GM23338 (cell line): ENCODE measurements around the gene AOC1. TPM values are rescaled to one million over a fixed set of nuclear protein-coding genes. Genes with fewer than 3 reads are reported as not detected.

Source experiments
- ATAC-seq: fragments of 200-7000 bp; cut with Tn5 transposase; 3 replicates; pipeline ENCODE4 v1.9.1; 2020
- DNase-seq: peaks from one replicate; pipeline ENCODE4 v3.0.0-alpha.2; 2015; ENCODE audit warnings: low spot score
- H2AFZ ChIP-seq: fragments of 200-600 bp; sonication (generic); 2 replicates; pipeline ENCODE4 v1.8.0; 2016; ENCODE audit warnings: antibody characterized with exemption, mild to moderate bottlenecking, moderate library complexity
- H3F3A ChIP-seq: fragments of 200-600 bp; sonication (generic); replicated peaks from 2 replicates; pipeline ENCODE4 v1.8.0; 2017; ENCODE audit warnings: antibody characterized with exemption, mixed run types, low read depth
- H3K27ac ChIP-seq: fragments of 200-600 bp; sonication (generic); 2 replicates; pipeline ENCODE4 v1.6.1; 2016; ENCODE audit warnings: low read depth
- H3K27me3 ChIP-seq: fragments of 200-600 bp; sonication (generic); 2 replicates; pipeline ENCODE4 v1.8.0; 2016; ENCODE audit warnings: mild to moderate bottlenecking, mixed run types, moderate library complexity; ENCODE audit not compliant: insufficient read depth
- H3K36me3 ChIP-seq: fragments of 200-600 bp; sonication (generic); 2 replicates; pipeline ENCODE4 v1.8.0; 2016; ENCODE audit warnings: mild to moderate bottlenecking; ENCODE audit not compliant: insufficient read depth
- H3K4me1 ChIP-seq: fragments of 200-600 bp; sonication (generic); 2 replicates; pipeline ENCODE4 v1.8.0; 2016; ENCODE audit warnings: mild to moderate bottlenecking, moderate library complexity; ENCODE audit not compliant: insufficient read depth
- H3K4me2 ChIP-seq: fragments of 200-600 bp; sonication (generic); 2 replicates; pipeline ENCODE4 v1.7.1; 2017; ENCODE audit warnings: mixed run types
- H3K4me3 ChIP-seq: fragments of 200-600 bp; sonication (generic); 2 replicates; pipeline ENCODE4 v1.6.1; 2016; ENCODE audit warnings: mixed run types
- H3K79me2 ChIP-seq: fragments of 200-600 bp; sonication (generic); replicated peaks from 2 replicates; pipeline ENCODE4 v1.8.0; 2017; ENCODE audit warnings: mild to moderate bottlenecking; ENCODE audit not compliant: insufficient read depth
- H3K9me2 ChIP-seq: fragments of 200-600 bp; sonication (generic); 2 replicates; pipeline ENCODE4 v1.8.0; 2017; ENCODE audit not compliant: insufficient read depth
- H4K20me1 ChIP-seq: fragments of 200-600 bp; sonication (generic); replicated peaks from 2 replicates; pipeline ENCODE4 v1.8.0; 2017; ENCODE audit warnings: mild to moderate bottlenecking; ENCODE audit not compliant: insufficient read depth
- H3K27ac Mint-ChIP-seq: 2 replicates; pipeline ENCODE4 v1.8.0; 2020; ENCODE audit warnings: inconsistent platforms, mild to moderate bottlenecking, moderate library complexity, mixed read lengths
- H3K27me3 Mint-ChIP-seq: 3 replicates; pipeline ENCODE4 v1.8.0; 2022; ENCODE audit warnings: low read depth, mild to moderate bottlenecking, moderate library complexity, mixed read lengths, inconsistent platforms; ENCODE audit not compliant: insufficient read depth, poor library complexity
- H3K36me3 Mint-ChIP-seq: 3 replicates; pipeline ENCODE4 v1.8.0; 2021; ENCODE audit warnings: low read depth, mild to moderate bottlenecking, inconsistent platforms, moderate library complexity, mixed read lengths
- H3K4me1 Mint-ChIP-seq: 3 replicates; pipeline ENCODE4 v1.8.0; 2020; ENCODE audit warnings: mild to moderate bottlenecking, inconsistent platforms, mixed read lengths
- H3K4me3 Mint-ChIP-seq: 3 replicates; pipeline ENCODE4 v1.8.0; 2021; ENCODE audit warnings: moderate library complexity, mild to moderate bottlenecking, inconsistent platforms, mixed read lengths
- H3K9me3 Mint-ChIP-seq: 3 replicates; pipeline ENCODE4 v1.8.0; 2020; ENCODE audit warnings: moderate library complexity, mild to moderate bottlenecking, inconsistent platforms, mixed read lengths
- CREB1 ChIP-seq: fragments of 250-450 bp; sonication (Bioruptor Pico); IDR thresholded peaks from 2 replicates; pipeline ENCODE4 v1.5.0; 2020; ENCODE audit warnings: low read depth, mild to moderate bottlenecking, moderate library complexity
- EZH2phosphoT487 ChIP-seq: fragments of 200-600 bp; sonication (generic); IDR thresholded peaks from one replicate; pipeline ENCODE4 v1.8.1; 2018; ENCODE audit warnings: antibody characterized with exemption; ENCODE audit not compliant: unreplicated experiment
- JUNB ChIP-seq: IDR thresholded peaks from one replicate; pipeline ENCODE4 v1.6.1; 2016; ENCODE audit warnings: antibody characterized with exemption; ENCODE audit not compliant: unreplicated experiment
- NANOG ChIP-seq: IDR thresholded peaks from 2 replicates; pipeline ENCODE4 v1.6.1; 2016; ENCODE audit warnings: antibody characterized with exemption, borderline replicate concordance
- POLR2AphosphoS5 ChIP-seq: IDR thresholded peaks from 2 replicates; pipeline ENCODE4 v1.6.1; 2016; ENCODE audit warnings: antibody characterized with exemption, low read depth
- STAT1 ChIP-seq: IDR thresholded peaks from one replicate; pipeline ENCODE4 v1.6.1; 2016; ENCODE audit warnings: antibody characterized with exemption; ENCODE audit not compliant: unreplicated experiment
- ZNF114 ChIP-seq: fragments of 250-450 bp; sonication (Bioruptor Pico); IDR thresholded peaks from 2 replicates; pipeline ENCODE4 v1.5.0; 2020; ENCODE audit warnings: mild to moderate bottlenecking, moderate library complexity
- ZNF331 ChIP-seq: fragments of 250-450 bp; sonication (Bioruptor Pico); IDR thresholded peaks from 2 replicates; pipeline ENCODE4 v1.5.0; 2020; ENCODE audit warnings: low read depth, mild to moderate bottlenecking, moderate library complexity
- polyA plus RNA-seq: library from polyadenylated mRNA; unstranded; fragments of >200 nt; fragmentation: Nextera tagmentation; extraction: Ambion mirVana; gene quantifications from 2 replicates; pipeline ENCODE4 v1.2.1, GENCODE V29; 2016
- total RNA-seq: library from RNA; depleted of rRNA; stranded (reverse); fragments of >200 nt; shearing (Covaris generic); gene quantifications from 2 replicates; pipeline ENCODE4 v1.2.3, GENCODE V29; 2014
- TF ChIP-seq, protein P1 (sequence below), 2 experiments: fragments of 200-600 bp in 1 of 2; sonication (generic) in 1 of 2; conservative IDR thresholded peaks; 2 replicates each; pipeline versions ENCODE4 v1.5.1 to v1.6.1; 2016 to 2017; ENCODE audit warnings: antibody characterized with exemption in 2 of 2, low read depth in 2 of 2, mild to moderate bottlenecking in 2 of 2, moderate library complexity in 1 of 2
- TF ChIP-seq, protein P2 (sequence below): IDR thresholded peaks from one replicate; pipeline ENCODE4 v1.6.1; 2018; ENCODE audit warnings: antibody characterized with exemption; ENCODE audit not compliant: unreplicated experiment
- TF ChIP-seq, protein P3 (sequence below): IDR thresholded peaks from 2 replicates; pipeline ENCODE4 v1.6.1; 2016; ENCODE audit warnings: antibody characterized with exemption

The AOC1 gene
- total and polyA plus RNA-seq, 2 experiments from 2014 or later = not detected

DNA sequence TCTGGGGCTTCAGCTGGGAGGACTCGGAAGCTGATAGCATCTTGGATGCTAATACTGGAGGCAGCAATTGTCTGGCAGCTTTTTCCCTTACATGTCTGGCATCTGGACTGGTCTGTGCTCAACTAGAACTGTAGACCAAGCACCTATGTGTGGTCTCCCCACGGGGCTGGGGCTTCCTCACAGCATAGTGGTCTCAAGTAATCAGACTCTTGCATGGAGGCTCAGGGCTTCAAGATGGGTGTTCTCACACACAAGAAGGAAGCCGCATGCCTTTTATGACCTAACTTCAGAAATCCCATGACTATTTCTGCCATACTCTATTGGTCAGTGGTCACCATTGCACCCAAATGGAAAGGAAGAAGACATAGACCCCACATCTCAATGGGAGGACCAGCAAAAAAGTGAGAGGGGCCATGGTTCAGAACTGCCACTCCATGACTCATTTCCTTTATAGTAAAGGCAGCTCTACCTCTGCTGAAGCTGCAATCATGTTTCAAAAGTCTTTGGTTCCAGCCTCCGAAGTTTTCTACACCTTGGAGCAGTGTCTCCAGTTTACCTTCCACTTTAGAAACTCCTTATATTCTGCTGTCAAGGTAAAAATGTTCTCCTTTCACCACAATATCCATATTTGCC is 14.7 kb downstream of the AOC1 start (continued):
- TF ChIP-seq, protein P1, sequence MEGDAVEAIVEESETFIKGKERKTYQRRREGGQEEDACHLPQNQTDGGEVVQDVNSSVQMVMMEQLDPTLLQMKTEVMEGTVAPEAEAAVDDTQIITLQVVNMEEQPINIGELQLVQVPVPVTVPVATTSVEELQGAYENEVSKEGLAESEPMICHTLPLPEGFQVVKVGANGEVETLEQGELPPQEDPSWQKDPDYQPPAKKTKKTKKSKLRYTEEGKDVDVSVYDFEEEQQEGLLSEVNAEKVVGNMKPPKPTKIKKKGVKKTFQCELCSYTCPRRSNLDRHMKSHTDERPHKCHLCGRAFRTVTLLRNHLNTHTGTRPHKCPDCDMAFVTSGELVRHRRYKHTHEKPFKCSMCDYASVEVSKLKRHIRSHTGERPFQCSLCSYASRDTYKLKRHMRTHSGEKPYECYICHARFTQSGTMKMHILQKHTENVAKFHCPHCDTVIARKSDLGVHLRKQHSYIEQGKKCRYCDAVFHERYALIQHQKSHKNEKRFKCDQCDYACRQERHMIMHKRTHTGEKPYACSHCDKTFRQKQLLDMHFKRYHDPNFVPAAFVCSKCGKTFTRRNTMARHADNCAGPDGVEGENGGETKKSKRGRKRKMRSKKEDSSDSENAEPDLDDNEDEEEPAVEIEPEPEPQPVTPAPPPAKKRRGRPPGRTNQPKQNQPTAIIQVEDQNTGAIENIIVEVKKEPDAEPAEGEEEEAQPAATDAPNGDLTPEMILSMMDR (conservative IDR thresholded peaks at IDR 0.05; ENCODE audit: low read depth in 2 of 2) = no peak
- TF ChIP-seq ZNF114 (CRISPR knock-in tag) (no peak), NANOG (no peak), EZH2phosphoT487 (no peak), JUNB (no peak), POLR2AphosphoS5 (no peak)

DNA sequence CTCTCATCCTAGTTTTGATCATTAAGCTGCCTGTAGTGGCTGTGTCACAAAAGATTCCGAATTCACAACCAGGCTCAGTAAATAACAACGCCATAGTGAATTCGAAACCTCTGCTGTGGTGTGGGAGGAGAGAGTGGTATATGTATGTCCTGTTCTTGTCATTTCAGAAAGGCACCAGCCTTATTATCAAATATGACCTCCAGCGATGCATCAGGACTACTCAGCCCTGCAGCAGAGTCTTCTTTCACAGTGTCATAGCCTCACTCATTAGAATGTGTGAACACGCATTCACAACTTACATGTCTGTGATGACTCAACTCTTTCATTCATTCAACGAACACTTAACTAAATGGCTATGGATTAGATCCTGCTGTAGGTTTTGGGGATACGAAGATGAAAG is 15.3 kb downstream of the AOC1 start:
- no peaks in the 10 kb centered on the region for H3K79me2 ChIP-seq
- H3K4me2 ChIP-seq = no peak overlapping the region
- no peak overlapping the region for H3K27ac ChIP-seq
- H3K36me3 ChIP-seq = no peaks in the 10 kb centered on the region
- Mint-ChIP-seq H3K27me3 (peaks cover 2% of the 10 kb centered on the region), H3K4me1 (no peaks in the 10 kb centered on the region), H3K9me3 (no peaks in the 10 kb centered on the region; the same call in 2 of the 3 replicates), H3K36me3 (no peaks in the 10 kb centered on the region), H3K27ac (no peak overlapping the region), H3K4me3 (no peak overlapping the region)
- no peaks in the 10 kb centered on the region for H3K27me3 ChIP-seq
- no peak overlapping the region for H2AFZ ChIP-seq
- DNase-seq (no peak), ATAC-seq (no peak)
- H3K9me2 ChIP-seq = no peaks in the 10 kb centered on the region
- no peaks in the 10 kb centered on the region for H3K4me1 ChIP-seq
- H3K4me3 ChIP-seq = no peak overlapping the region
- no peaks in the 10 kb centered on the region for H4K20me1 ChIP-seq
- no peaks in the 10 kb centered on the region for H3F3A ChIP-seq
- no peak for TF ChIP-seq CREB1 (CRISPR knock-in tag)
- TF ChIP-seq, protein P1 (conservative IDR thresholded peaks at IDR 0.05; ENCODE audit: low read depth in 2 of 2) = no peak
- no peak for TF ChIP-seq POLR2AphosphoS5
- TF ChIP-seq ZNF331 = no peak
- no peak for TF ChIP-seq ZNF114 (CRISPR knock-in tag)
- no peak for TF ChIP-seq STAT1
- TF ChIP-seq, protein P2, sequence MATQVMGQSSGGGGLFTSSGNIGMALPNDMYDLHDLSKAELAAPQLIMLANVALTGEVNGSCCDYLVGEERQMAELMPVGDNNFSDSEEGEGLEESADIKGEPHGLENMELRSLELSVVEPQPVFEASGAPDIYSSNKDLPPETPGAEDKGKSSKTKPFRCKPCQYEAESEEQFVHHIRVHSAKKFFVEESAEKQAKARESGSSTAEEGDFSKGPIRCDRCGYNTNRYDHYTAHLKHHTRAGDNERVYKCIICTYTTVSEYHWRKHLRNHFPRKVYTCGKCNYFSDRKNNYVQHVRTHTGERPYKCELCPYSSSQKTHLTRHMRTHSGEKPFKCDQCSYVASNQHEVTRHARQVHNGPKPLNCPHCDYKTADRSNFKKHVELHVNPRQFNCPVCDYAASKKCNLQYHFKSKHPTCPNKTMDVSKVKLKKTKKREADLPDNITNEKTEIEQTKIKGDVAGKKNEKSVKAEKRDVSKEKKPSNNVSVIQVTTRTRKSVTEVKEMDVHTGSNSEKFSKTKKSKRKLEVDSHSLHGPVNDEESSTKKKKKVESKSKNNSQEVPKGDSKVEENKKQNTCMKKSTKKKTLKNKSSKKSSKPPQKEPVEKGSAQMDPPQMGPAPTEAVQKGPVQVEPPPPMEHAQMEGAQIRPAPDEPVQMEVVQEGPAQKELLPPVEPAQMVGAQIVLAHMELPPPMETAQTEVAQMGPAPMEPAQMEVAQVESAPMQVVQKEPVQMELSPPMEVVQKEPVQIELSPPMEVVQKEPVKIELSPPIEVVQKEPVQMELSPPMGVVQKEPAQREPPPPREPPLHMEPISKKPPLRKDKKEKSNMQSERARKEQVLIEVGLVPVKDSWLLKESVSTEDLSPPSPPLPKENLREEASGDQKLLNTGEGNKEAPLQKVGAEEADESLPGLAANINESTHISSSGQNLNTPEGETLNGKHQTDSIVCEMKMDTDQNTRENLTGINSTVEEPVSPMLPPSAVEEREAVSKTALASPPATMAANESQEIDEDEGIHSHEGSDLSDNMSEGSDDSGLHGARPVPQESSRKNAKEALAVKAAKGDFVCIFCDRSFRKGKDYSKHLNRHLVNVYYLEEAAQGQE = no peak
- TF ChIP-seq, protein P3, sequence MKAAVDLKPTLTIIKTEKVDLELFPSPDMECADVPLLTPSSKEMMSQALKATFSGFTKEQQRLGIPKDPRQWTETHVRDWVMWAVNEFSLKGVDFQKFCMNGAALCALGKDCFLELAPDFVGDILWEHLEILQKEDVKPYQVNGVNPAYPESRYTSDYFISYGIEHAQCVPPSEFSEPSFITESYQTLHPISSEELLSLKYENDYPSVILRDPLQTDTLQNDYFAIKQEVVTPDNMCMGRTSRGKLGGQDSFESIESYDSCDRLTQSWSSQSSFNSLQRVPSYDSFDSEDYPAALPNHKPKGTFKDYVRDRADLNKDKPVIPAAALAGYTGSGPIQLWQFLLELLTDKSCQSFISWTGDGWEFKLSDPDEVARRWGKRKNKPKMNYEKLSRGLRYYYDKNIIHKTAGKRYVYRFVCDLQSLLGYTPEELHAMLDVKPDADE = no peak
- no peak for TF ChIP-seq EZH2phosphoT487
